SU-DHL-6 (cell line): ENCODE results near the gene PGGHG.

Experiments
- EZH2phosphoT487 ChIP-seq: fragments of 200-600 bp; sonication (generic), shearing (Covaris generic); conservative IDR thresholded peaks from 2 replicates; pipeline ENCODE4 v1.6.1; 2018; ENCODE audit warnings: mild to moderate bottlenecking, antibody characterized with exemption, low read length, moderate library complexity, mixed read lengths
- TF ChIP-seq, protein P1 (sequence below): fragments of 200-600 bp; sonication (generic); IDR thresholded peaks from one replicate; pipeline ENCODE4 v1.5.1; 2017; ENCODE audit warnings: antibody characterized with exemption, mild to moderate bottlenecking, low read length, moderate library complexity; ENCODE audit not compliant: insufficient read depth, poor library complexity, severe bottlenecking

DNA sequence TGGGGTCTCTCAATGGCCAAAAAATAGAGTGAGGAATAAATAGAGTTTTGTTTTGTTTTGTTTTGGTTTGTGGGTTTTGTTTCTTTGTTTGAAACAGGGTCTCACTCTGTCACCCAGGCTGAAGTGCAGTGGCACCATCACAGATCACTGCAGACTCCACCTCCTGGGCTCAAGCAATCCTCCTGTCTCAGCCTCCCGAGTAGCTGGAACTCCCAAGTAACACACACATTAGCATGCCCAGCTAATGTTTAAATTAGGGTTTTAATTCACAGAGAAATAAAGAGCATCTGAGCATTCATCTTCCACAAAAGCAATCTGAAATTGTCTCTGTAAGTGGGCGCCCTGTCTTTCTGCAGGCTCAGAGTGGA is 40.9 kb downstream of the PGGHG start:
- TF ChIP-seq, protein P1, sequence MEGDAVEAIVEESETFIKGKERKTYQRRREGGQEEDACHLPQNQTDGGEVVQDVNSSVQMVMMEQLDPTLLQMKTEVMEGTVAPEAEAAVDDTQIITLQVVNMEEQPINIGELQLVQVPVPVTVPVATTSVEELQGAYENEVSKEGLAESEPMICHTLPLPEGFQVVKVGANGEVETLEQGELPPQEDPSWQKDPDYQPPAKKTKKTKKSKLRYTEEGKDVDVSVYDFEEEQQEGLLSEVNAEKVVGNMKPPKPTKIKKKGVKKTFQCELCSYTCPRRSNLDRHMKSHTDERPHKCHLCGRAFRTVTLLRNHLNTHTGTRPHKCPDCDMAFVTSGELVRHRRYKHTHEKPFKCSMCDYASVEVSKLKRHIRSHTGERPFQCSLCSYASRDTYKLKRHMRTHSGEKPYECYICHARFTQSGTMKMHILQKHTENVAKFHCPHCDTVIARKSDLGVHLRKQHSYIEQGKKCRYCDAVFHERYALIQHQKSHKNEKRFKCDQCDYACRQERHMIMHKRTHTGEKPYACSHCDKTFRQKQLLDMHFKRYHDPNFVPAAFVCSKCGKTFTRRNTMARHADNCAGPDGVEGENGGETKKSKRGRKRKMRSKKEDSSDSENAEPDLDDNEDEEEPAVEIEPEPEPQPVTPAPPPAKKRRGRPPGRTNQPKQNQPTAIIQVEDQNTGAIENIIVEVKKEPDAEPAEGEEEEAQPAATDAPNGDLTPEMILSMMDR, result no peak
- no peak for TF ChIP-seq EZH2phosphoT487
